ENCODE measurements around the gene MARCKS. TPM values are rescaled to one million over a fixed set of nuclear protein-coding genes. Genes with fewer than 3 reads are reported as not detected.

Gene MARCKS
- total and polyA plus RNA-seq, 11 donors, result 5.1 to 93.3 (median 17.9) TPM

- intact Hi-C loops (cut with DNase I), result no loop called here
- no peak for ATAC-seq
- no peaks in the 10 kb centered on the region for H3K27me3 ChIP-seq
- no peak for DNase-seq
- H3K4me3 ChIP-seq, result no peak overlapping the region
- no peaks in the 10 kb centered on the region for H3K4me1 ChIP-seq
- no peak overlapping the region for H3K27ac ChIP-seq
- TF ChIP-seq POLR2A (IDR thresholded peaks at IDR 0.05) (no peak), CTCF (IDR thresholded peaks at IDR 0.05) (no peak)
- 73 to 78% (median 74%) methylated on average over 6 of the region's 6 CpGs for WGBS, 4 donors
- peaks cover 0 to 20% (median 9%) of the 10 kb centered on the region in 12 donors for H3K9me3 ChIP-seq
- H3K36me3 ChIP-seq, result no peaks in the 10 kb centered on the region
Measured at GRCh38 chr6:113894712-113895674, 37.8 kb downstream of the MARCKS start.

GRCh38 chr6:113901482-113901881 lies 44.3 kb downstream of the MARCKS start:
- intact Hi-C loops (cut with DNase I), result loop anchor here in 9 of 10 donors (10.0 kb wide), 3 partner anchors 1117 to 1567 kb away; no protein-coding TSS in a partner anchor
- H3K27me3 ChIP-seq, result no peaks in the 10 kb centered on the region
- DNase-seq (no peak), ATAC-seq (no peak)
- peaks cover 0 to 24% (median 5%) of the 10 kb centered on the region in 12 donors for H3K4me1 ChIP-seq
- H3K4me3 ChIP-seq, result no peak overlapping the region
- TF ChIP-seq POLR2A (IDR thresholded peaks at IDR 0.05) (no peak), CTCF (IDR thresholded peaks at IDR 0.05) (no peak)
- H3K27ac ChIP-seq, result no peak overlapping the region
- no peaks in the 10 kb centered on the region for H3K36me3 ChIP-seq
- H3K9me3 ChIP-seq, result no peaks in the 10 kb centered on the region
- 84 to 89% (median 85%) methylated on average over 2 of the region's 2 CpGs for WGBS, 4 donors

- ATAC-seq (peak; percentile 86 to 93 (median 90)), DNase-seq (peak; percentile 49 to 67 (median 55))
- intact Hi-C loops (cut with DNase I), result loop anchor here in 9 of 10 donors (10.0 kb wide), 3 partner anchors 1119 to 1569 kb away; no protein-coding TSS in a partner anchor
- Histone ChIP-seq H3K4me3 (peak overlapping the region in 8 of 12 donors; percentile 3 to 34 (median 18)), H3K9me3 (no peaks in the 10 kb centered on the region), H3K27me3 (no peaks in the 10 kb centered on the region), H3K4me1 (peaks cover 0 to 24% (median 5%) of the 10 kb centered on the region in 12 donors), H3K27ac (peak overlapping the region in 11 of 12 donors; percentile 31 to 79 (median 67)), H3K36me3 (no peaks in the 10 kb centered on the region)
- WGBS, 4 donors, result 29 to 34% (median 34%) methylated on average over 9 of the region's 9 CpGs
- no peak for TF ChIP-seq CTCF (IDR thresholded peaks at IDR 0.05)
- no peak for TF ChIP-seq POLR2A (IDR thresholded peaks at IDR 0.05)
Measured at GRCh38 chr6:113903666-113904330, 46.7 kb downstream of the MARCKS start.
